ENCODE data around the gene ACTR2. TPM values are rescaled to one million over a fixed set of nuclear protein-coding genes. Genes with fewer than 3 reads are reported as not detected.

Gene ACTR2
- total RNA-seq, 1 donor from 2014 or later: 81.4 TPM

DNA sequence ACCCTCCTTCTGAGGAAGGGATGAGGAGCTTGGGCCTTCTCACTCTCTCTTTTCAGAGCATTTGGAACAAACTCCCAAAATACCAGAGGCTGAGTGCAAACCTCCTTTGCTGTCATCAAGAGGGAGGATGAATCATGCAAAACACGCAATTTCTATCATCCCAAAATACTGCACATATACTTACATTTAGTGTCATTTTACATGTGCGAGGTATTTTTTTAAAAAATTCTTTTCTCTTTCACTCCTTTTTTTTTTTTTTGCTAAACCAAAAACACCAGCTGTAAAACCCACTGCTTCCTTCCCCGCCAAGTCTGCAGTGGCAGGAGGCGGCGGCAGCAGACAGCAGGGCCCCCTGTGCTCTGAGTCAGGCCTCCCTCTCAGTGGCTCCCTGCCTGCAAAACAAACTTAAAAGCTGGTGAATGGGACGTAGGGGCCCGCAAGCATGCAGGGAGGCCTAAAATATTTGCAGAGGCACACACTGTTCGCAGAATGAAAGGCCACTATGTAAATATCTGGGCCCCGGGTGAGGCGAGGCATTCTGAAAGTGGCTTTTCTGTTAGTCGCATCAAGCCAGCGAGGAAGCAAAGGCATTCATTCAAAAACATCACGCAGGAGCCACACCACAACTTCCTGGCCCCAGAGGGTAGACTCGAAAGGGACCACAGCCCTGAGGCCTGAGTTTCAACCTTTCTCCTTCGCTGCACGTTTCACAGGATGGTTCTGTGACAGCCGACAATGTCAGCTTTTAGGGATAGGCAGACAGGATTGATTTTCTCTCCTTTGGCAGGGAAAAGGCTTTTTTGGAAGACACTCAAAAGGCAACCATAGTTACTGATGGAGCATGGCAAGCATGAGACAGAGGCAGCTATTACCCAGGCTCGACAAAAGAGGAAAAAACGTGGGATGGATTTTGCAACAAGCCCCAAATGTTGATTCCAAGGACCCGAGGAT lies 73.4 kb downstream of the ACTR2 start:
- peak overlapping the region; percentile 30 to 52 (median 35) for H3K4me3 ChIP-seq (ENCODE audit: low read length in 3 of 3)
- H3K9me3 ChIP-seq (ENCODE audit: control insufficient read depth in 3 of 3, low read length in 3 of 3): no peaks in the 10 kb centered on the region
- no peaks in the 10 kb centered on the region for H3K36me3 ChIP-seq (ENCODE audit: control insufficient read depth in 3 of 3, insufficient read depth in 3 of 3, low read length in 3 of 3)
- H3K27me3 ChIP-seq (ENCODE audit: control insufficient read depth in 3 of 3, insufficient read depth in 3 of 3, low read length in 3 of 3): peaks cover 0 to 5% (median 0%) of the 10 kb centered on the region in 3 donors
- peak overlapping the region in 1 of 3 donors; percentile 64 for H3K9ac ChIP-seq (ENCODE audit: low read depth in 1 of 3, low read length in 3 of 3)
- H3K4me1 ChIP-seq (ENCODE audit: control insufficient read depth in 3 of 3, insufficient read depth in 3 of 3, low read length in 3 of 3): peaks cover 31 to 33% (median 32%) of the 10 kb centered on the region in 3 donors
- H3K27ac ChIP-seq (ENCODE audit: low read depth, low read length): peak overlapping the region; percentile 44

- no peak overlapping the region for H3K27ac ChIP-seq (ENCODE audit: low read depth, low read length)
- H3K4me3 ChIP-seq (ENCODE audit: low read length in 3 of 3): no peak overlapping the region
- no peak overlapping the region for H3K9ac ChIP-seq (ENCODE audit: low read depth in 1 of 3, low read length in 3 of 3)
- H3K27me3 ChIP-seq (ENCODE audit: control insufficient read depth in 3 of 3, insufficient read depth in 3 of 3, low read length in 3 of 3): peaks cover 0 to 5% (median 0%) of the 10 kb centered on the region in 3 donors
- H3K9me3 ChIP-seq (ENCODE audit: control insufficient read depth in 3 of 3, low read length in 3 of 3): no peaks in the 10 kb centered on the region
- H3K4me1 ChIP-seq (ENCODE audit: control insufficient read depth in 3 of 3, insufficient read depth in 3 of 3, low read length in 3 of 3): peaks cover 20 to 26% (median 25%) of the 10 kb centered on the region in 3 donors
- no peaks in the 10 kb centered on the region for H3K36me3 ChIP-seq (ENCODE audit: control insufficient read depth in 3 of 3, insufficient read depth in 3 of 3, low read length in 3 of 3)
Observed at GRCh38 chr2:65305934-65306333, 78.3 kb downstream of the ACTR2 start.

DNA sequence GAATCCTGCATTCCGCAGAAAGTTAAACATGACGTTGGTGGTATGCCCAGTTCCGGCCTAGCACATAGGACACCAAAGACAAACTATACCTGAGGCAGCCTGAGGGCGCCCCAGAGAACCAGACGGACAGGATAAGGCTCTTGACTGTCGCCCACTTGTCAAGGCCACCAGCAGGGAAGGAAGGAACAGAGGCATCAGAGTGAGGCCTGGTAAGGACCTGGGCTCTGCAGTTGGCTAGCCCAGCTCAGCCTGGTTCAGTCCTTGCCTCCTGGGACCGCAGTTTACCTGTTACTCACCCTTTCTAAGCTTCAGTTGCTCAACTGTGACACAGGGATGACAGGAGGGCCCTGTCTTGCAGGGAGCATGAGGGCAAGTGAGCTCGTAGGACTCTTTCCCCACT lies 82.1 kb downstream of the ACTR2 start:
- Histone ChIP-seq H3K9me3 (ENCODE audit: control insufficient read depth in 3 of 3, low read length in 3 of 3) (no peaks in the 10 kb centered on the region), H3K4me1 (ENCODE audit: control insufficient read depth in 3 of 3, insufficient read depth in 3 of 3, low read length in 3 of 3) (peaks cover 4 to 9% (median 9%) of the 10 kb centered on the region in 3 donors), H3K4me3 (ENCODE audit: low read length in 3 of 3) (no peak overlapping the region), H3K36me3 (ENCODE audit: control insufficient read depth in 3 of 3, insufficient read depth in 3 of 3, low read length in 3 of 3) (peaks cover 0 to 15% (median 13%) of the 10 kb centered on the region in 3 donors), H3K27me3 (ENCODE audit: control insufficient read depth in 3 of 3, insufficient read depth in 3 of 3, low read length in 3 of 3) (no peaks in the 10 kb centered on the region), H3K27ac (ENCODE audit: low read depth, low read length) (no peak overlapping the region), H3K9ac (ENCODE audit: low read depth in 1 of 3, low read length in 3 of 3) (no peak overlapping the region)

GRCh38 chr2:65311049-65311448 lies 83.4 kb downstream of the ACTR2 start:
- Histone ChIP-seq H3K4me3 (ENCODE audit: low read length in 3 of 3) (no peak overlapping the region), H3K27ac (ENCODE audit: low read depth, low read length) (peak overlapping the region; percentile 12), H3K27me3 (ENCODE audit: control insufficient read depth in 3 of 3, insufficient read depth in 3 of 3, low read length in 3 of 3) (no peaks in the 10 kb centered on the region), H3K9ac (ENCODE audit: low read depth in 1 of 3, low read length in 3 of 3) (no peak overlapping the region), H3K36me3 (ENCODE audit: control insufficient read depth in 3 of 3, insufficient read depth in 3 of 3, low read length in 3 of 3) (peaks cover 0 to 16% (median 13%) of the 10 kb centered on the region in 3 donors), H3K4me1 (ENCODE audit: control insufficient read depth in 3 of 3, insufficient read depth in 3 of 3, low read length in 3 of 3) (peaks cover 4 to 9% (median 9%) of the 10 kb centered on the region in 3 donors), H3K9me3 (ENCODE audit: control insufficient read depth in 3 of 3, low read length in 3 of 3) (no peaks in the 10 kb centered on the region)

DNA sequence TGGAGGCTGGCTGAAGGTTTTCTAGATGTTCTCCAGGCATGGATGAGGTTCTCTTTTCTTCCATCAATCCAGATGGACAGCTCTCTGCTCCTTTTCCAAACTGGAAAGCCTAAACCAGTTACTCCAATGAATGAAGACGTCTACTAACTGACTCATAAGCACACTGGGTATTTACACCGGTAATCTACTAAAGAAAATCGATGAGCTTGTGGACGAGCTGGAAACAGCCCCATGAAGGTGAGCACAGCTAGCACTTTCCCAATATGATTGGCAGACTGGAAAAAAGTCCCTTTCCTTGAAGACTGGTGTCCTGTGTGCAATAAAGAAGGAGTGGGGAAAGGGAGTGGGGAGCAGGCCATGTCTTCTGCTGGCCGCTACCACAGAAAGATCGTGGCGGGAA lies 84.0 kb downstream of the ACTR2 start:
- Histone ChIP-seq H3K4me1 (ENCODE audit: control insufficient read depth in 3 of 3, insufficient read depth in 3 of 3, low read length in 3 of 3) (peaks cover 8 to 13% (median 9%) of the 10 kb centered on the region in 3 donors), H3K36me3 (ENCODE audit: control insufficient read depth in 3 of 3, insufficient read depth in 3 of 3, low read length in 3 of 3) (peaks cover 3 to 20% (median 18%) of the 10 kb centered on the region in 3 donors)

DNA sequence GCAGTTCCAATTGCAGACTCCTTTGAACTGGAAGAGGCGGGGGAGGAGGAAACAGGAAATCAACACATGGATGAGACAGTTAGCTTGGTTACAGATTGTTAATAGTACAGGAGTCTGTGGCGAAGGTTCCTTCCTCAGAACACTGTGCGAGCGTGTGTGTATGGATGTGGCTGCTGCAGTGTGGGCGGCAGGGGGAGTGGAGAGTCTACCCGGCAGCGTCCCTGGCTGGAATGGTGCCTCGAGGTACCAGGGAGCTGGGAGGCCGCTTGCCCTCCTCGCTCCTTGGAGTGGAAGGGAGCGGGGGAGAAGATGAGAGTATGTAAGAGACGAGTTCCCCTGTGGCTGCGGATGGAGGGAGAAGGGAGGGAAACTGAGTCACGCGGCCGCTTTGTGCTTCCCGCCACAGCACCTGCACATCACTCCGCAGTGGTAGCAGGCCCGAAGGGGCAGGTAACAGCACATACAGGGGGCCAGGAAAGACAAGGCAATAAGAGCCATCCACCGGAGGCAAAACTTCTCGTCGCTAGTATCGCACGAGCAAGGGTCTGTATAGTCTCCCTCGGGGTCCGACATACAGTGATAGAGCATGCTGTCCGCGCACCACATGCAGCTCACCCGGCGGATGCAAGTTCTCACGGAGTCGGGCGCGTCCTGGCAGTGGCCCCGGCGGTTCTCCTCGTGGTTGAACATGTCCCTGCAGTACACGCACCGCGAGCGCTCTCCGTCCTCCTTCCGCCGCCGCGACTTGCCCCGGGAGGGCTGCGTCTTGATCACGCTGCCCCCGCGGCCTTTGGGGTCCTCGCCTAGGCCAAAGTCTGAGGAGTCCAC lies 85.7 kb downstream of the ACTR2 start:
- Histone ChIP-seq H3K4me3 (ENCODE audit: low read length in 3 of 3) (no peak overlapping the region), H3K27ac (ENCODE audit: low read depth, low read length) (no peak overlapping the region), H3K4me1 (ENCODE audit: control insufficient read depth in 3 of 3, insufficient read depth in 3 of 3, low read length in 3 of 3) (peaks cover 9 to 14% (median 10%) of the 10 kb centered on the region in 3 donors), H3K9me3 (ENCODE audit: control insufficient read depth in 3 of 3, low read length in 3 of 3) (no peaks in the 10 kb centered on the region), H3K9ac (ENCODE audit: low read depth in 1 of 3, low read length in 3 of 3) (no peak overlapping the region), H3K27me3 (ENCODE audit: control insufficient read depth in 3 of 3, insufficient read depth in 3 of 3, low read length in 3 of 3) (no peaks in the 10 kb centered on the region), H3K36me3 (ENCODE audit: control insufficient read depth in 3 of 3, insufficient read depth in 3 of 3, low read length in 3 of 3) (peaks cover 4 to 21% (median 18%) of the 10 kb centered on the region in 3 donors)

More for the DNA sequence above, 84.0 kb downstream of the ACTR2 start:
- Histone ChIP-seq H3K4me3 (ENCODE audit: low read length in 3 of 3) (no peak overlapping the region), H3K9ac (ENCODE audit: low read depth in 1 of 3, low read length in 3 of 3) (no peak overlapping the region), H3K27ac (ENCODE audit: low read depth, low read length) (no peak overlapping the region), H3K9me3 (ENCODE audit: control insufficient read depth in 3 of 3, low read length in 3 of 3) (no peaks in the 10 kb centered on the region), H3K27me3 (ENCODE audit: control insufficient read depth in 3 of 3, insufficient read depth in 3 of 3, low read length in 3 of 3) (no peaks in the 10 kb centered on the region)

DNA sequence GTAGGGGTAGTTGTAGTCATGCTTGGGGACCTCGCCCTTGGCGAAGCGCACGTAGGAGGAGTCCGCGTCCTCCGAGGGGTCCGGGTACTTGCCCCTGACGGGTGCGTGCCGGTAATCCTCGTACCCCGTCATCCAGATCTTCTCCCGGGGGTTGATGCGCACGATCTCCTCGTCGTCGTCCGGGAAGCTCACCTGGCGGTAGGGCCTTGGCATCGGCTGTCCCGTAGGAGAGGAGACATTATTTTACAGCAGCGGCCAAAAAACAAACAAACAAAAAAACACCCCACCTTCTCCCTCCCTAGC lies 86.3 kb downstream of the ACTR2 start:
- no peak overlapping the region for H3K27ac ChIP-seq (ENCODE audit: low read depth, low read length)
- no peak overlapping the region for H3K4me3 ChIP-seq (ENCODE audit: low read length in 3 of 3)
- no peaks in the 10 kb centered on the region for H3K9me3 ChIP-seq (ENCODE audit: control insufficient read depth in 3 of 3, low read length in 3 of 3)
- peaks cover 4 to 21% (median 18%) of the 10 kb centered on the region in 3 donors for H3K36me3 ChIP-seq (ENCODE audit: control insufficient read depth in 3 of 3, insufficient read depth in 3 of 3, low read length in 3 of 3)
- H3K4me1 ChIP-seq (ENCODE audit: control insufficient read depth in 3 of 3, insufficient read depth in 3 of 3, low read length in 3 of 3): peaks cover 9 to 14% (median 10%) of the 10 kb centered on the region in 3 donors
- H3K9ac ChIP-seq (ENCODE audit: low read depth in 1 of 3, low read length in 3 of 3): no peak overlapping the region
- no peaks in the 10 kb centered on the region for H3K27me3 ChIP-seq (ENCODE audit: control insufficient read depth in 3 of 3, insufficient read depth in 3 of 3, low read length in 3 of 3)

DNA sequence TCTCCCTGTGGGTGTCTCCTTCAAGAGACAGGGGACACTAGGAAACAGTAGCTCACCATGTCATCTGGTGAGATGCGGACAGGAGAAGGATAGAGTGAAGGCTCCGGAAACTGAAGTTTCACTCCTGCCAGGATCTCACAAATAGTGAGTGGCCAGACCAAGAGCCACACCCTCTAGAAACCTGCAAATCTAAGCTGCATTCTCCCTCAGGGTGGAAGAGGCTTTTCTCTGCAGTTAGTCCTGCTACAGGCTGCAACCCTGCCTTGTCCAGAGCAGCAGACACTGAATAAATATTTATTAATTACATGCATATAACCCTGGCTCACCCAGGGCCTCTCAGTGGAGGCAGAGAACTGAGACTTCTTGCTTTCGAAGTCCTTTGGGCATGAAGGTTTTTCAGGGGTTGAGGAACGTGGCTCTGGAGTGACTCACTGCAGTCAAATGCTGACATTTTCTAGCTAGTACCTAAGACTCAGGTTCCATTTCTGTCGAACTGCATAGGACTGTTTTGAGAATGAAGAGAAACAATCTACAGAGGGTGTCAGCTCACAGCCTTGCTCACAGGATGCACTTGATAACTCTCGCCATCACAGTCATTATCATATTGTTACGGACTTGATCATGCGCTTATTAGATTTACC lies 87.3 kb downstream of the ACTR2 start:
- no peaks in the 10 kb centered on the region for H3K27me3 ChIP-seq (ENCODE audit: control insufficient read depth in 3 of 3, insufficient read depth in 3 of 3, low read length in 3 of 3)
- H3K9ac ChIP-seq (ENCODE audit: low read depth in 1 of 3, low read length in 3 of 3): no peak overlapping the region
- no peaks in the 10 kb centered on the region for H3K9me3 ChIP-seq (ENCODE audit: control insufficient read depth in 3 of 3, low read length in 3 of 3)
- H3K4me1 ChIP-seq (ENCODE audit: control insufficient read depth in 3 of 3, insufficient read depth in 3 of 3, low read length in 3 of 3): peaks cover 5 to 9% (median 7%) of the 10 kb centered on the region in 3 donors
- H3K4me3 ChIP-seq (ENCODE audit: low read length in 3 of 3): no peak overlapping the region
- peaks cover 4 to 21% (median 20%) of the 10 kb centered on the region in 3 donors for H3K36me3 ChIP-seq (ENCODE audit: control insufficient read depth in 3 of 3, insufficient read depth in 3 of 3, low read length in 3 of 3)
- H3K27ac ChIP-seq (ENCODE audit: low read depth, low read length): no peak overlapping the region

GRCh38 chr2:65316072-65316471 lies 88.4 kb downstream of the ACTR2 start:
- Histone ChIP-seq H3K36me3 (ENCODE audit: control insufficient read depth in 3 of 3, insufficient read depth in 3 of 3, low read length in 3 of 3) (peaks cover 4 to 21% (median 20%) of the 10 kb centered on the region in 3 donors), H3K9me3 (ENCODE audit: control insufficient read depth in 3 of 3, low read length in 3 of 3) (no peaks in the 10 kb centered on the region), H3K4me1 (ENCODE audit: control insufficient read depth in 3 of 3, insufficient read depth in 3 of 3, low read length in 3 of 3) (peaks cover 0 to 6% (median 5%) of the 10 kb centered on the region in 3 donors), H3K4me3 (ENCODE audit: low read length in 3 of 3) (no peak overlapping the region), H3K27me3 (ENCODE audit: control insufficient read depth in 3 of 3, insufficient read depth in 3 of 3, low read length in 3 of 3) (no peaks in the 10 kb centered on the region), H3K9ac (ENCODE audit: low read depth in 1 of 3, low read length in 3 of 3) (no peak overlapping the region), H3K27ac (ENCODE audit: low read depth, low read length) (peak overlapping the region; percentile 47)

Measured in skeletal muscle tissue (tissue), 4 donors.